Neural crest cell (in vitro differentiated cells): ENCODE data around the gene ZNF91. TPM values are rescaled to one million over a fixed set of nuclear protein-coding genes. Genes with fewer than 3 reads are reported as not detected.

Source experiments
- total RNA-seq: library from RNA; stranded (reverse); gene quantifications from 2 replicates; pipeline ENCODE4 v1.2.1, GENCODE V29; 2021

Gene ZNF91
- total RNA-seq, 1 donor from 2014 or later, result 73.7 TPM

Other genes starting within 250 kb of the ZNF91 start
- 36.7 and 38.5 TPM in 2 replicates for gene ZNF724, start 145.1 kb downstream of the ZNF91 start, total RNA-seq